ENCODE results near the gene MTHFD1L.

DNA sequence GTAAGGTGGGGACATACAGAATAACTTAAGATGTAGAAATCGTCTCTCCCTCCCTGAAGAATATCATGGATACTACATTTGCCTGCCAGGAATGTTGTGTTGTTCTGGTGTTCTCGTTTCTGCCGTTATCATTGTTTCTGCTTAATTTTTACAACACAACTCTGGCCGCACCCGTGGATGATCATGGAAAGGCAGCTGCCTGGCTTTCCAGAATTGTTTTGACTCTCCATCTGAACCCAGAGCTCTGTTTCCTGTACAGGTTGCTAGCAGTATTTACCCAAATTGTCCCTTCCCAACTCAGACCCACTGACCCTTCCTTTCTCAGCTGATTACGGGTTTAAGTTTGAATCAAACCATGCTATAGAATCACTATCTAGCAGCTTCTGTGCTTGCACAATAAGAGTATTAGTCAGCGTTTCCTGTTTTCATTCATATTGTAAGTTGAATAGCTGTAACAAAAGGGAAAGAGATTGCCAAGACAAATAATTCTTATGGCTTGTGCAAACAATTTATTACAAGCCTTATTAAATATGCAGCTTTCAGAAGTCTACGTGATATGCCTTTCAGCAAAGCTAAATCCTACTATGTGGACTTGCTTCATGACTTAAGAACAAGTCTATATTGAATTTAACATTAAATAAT lies 139.0 kb downstream of the MTHFD1L start:
- TF ChIP-seq EZH2 (IDR thresholded peaks at IDR 0.05) (no peak), POLR2AphosphoS5 (IDR thresholded peaks at IDR 0.05; ENCODE audit: borderline replicate concordance, low read depth, low read length) (peak; percentile 61; the same call in 1 of the 2 replicates), FOXP2 (optimal IDR thresholded peaks at IDR 0.05; ENCODE audit: control extremely low read depth, extremely low read length, insufficient read depth) (no peak)
